GM21576 (cell line): ENCODE measurements around the gene NEAT1.

Source experiments
- ATAC-seq: cut with Tn5 transposase; IDR thresholded peaks from one replicate; pipeline ENCODE4 v1.9.1; 2021; ENCODE audit warnings: mild to moderate bottlenecking, moderate library complexity; ENCODE audit not compliant: unreplicated experiment

Gene NEAT1

DNA sequence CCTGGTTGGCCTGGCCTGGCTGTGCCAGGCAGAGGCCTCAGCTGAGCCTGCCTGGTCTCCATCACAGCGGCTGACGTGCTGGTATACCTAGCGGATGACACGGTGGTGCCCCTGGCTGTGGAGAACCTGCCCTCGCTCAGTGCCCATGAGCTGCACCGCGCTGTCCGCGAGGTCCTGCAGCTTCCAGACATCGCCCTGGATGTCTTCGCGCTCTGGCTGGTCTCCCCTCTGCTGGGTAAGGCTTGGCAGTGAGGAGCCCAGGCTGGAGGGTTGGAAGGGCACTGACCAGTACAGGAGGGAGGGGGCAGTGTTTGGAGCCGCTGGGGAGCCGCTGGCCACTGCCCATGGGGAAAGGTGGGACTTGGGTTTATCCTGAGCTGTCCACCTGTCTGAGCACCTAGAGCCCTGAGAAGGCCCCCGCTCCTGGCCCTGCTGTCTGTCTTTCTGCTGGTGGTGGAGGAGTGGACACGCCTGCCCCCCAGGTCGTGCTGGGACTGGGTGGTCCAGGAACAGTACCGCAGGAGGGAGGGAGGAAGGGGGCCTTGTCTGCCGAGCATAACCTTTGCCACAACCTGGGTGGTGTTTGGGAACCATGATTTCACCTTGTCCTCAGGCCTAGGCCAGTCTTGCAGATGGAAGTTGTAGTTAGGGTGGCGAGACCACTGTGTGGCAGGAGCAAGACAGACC lies 33.2 kb upstream of the NEAT1 start:
- no peak for ATAC-seq

DNA sequence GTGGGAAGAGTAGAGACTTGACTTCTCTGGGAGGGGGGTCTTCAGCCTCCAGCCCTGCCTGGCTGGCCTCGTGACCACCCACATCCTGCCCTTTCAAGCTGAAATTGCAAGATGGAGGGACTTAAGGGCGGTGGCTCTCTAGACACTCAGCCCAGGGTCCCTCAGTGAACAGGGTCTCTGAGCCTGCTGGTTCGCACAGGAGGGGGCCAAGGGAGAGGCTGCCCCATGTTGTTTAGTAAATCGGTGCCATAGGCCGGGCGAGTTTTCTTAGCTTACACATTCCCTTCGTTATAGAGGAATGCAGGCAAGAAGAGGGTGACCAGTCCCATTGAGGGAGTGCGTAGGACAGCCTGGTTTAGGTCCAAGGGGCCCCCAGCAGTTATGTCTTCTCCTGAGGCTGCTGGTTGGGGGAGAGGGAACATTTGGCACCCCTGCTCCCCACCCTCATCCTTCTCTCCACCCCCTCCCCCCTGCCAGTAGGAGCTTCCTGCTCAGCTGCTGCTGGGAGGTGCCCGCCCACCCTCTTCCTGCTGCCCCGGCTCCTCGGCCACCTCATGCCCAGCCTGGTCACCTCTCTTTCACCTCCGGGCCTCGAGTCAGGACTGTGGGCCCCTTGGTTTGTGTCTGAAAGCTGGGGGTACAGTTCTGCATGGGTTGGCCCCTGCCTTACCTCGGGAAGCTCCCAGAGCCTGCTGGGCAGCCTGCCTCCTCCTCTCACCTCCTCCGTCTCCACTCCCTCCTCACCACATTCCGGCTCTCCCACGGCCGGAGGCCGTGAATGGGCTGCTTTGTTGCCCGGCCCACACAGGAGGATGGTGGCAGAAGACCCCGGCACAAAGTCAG lies 32.3 kb upstream of the NEAT1 start:
- no peak for ATAC-seq

DNA sequence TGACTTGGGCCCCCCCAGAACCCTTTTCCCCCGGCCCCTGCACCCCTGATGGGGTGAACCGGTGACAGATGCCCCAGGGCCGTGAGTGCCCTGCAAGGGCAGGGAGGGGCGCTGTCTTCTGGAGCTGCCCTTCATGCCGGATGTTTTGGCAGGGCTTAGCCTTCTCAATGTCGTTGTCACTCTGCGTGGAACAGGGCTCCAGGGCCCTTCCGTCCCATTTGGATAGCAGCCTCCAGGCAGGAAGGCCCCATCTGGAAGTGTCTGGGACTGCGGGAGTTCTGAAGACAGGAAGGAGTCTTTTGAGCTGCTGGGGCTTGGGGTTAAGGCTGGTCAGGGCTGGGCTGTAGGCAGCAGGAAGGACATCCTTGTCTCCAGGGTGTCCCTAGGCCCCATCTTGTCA lies 31.6 kb upstream of the NEAT1 start:
- ATAC-seq: no peak

DNA sequence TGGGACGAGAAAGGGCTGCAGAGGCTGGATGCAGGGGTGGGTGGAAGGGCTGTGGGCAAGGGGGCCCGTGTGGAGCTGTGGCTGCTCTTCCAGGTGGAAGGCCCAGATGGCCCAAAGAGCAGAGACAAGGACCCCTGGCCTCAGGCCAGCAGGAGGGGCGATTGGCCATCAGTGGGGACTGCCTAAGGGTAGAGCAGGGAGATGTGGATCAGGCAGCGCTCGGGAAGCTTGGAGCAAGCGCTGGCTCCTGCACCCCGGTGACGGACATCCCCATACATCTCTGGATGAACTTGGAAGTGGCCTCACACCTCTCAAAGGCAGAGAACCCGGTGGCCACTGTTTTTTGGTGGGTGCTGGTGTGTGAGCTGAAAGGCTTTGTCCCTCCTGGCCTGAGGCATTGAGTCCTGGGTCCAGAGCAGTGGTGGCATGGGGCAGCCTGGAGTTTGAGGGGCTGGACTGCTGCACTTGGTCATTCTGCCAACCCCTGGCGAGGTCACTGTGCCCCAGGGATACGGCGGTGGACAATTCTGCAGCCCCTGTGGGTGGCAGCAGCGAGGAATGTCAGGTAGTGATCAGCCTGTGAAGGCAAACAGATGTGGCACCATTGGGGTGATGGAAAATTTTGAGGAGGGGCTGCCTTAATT lies 30.3 kb upstream of the NEAT1 start:
- no peak for ATAC-seq

DNA sequence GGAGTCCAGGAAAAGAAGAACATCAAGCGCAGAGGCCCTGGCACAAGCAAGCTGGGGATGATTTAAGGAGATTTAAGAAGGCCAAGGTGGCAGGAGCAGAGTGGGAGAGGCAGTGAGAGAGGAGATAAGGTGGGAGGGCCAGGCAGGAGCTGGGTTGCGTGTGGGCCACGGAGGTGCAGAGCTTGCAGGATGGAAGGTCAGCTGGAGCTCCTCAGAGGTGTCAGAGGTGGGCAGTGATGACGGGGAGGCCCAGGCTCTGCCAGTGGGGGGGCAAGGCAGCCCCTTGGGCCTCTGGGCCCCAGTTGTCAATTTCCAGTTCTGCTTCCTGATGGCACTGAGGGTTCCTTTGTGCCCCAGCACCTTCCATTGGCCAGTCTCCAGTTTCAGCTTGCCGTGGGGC lies 29.7 kb upstream of the NEAT1 start:
- no peak for ATAC-seq

DNA sequence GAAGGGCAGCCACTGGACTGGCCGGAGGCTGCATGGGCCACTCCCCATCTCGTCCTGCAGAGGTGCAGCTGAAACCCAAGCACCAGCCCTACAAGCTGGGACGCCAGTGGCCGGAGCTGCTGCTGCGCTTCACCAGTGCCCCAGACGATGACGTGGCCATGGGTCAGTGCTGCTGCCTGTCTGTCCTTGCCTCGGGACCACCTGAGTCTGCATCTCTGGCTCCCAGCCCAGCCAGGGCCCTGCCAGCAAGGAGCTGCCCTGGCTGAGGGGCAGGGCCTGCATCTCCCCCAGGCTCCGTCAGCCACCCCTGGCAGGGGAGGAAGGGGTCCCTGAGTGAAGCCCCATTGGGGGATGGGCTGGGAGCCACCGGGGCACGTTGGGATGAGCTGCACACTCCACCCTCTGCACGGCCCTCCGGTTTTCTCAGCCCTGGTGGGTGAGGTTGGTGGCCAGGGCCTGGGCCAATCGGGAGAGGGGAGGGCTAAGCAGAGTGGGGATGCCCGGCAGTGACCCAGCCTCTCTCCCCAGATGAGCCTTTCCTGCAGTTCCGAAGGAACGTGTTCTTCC lies 29.0 kb upstream of the NEAT1 start:
- no peak for ATAC-seq

DNA sequence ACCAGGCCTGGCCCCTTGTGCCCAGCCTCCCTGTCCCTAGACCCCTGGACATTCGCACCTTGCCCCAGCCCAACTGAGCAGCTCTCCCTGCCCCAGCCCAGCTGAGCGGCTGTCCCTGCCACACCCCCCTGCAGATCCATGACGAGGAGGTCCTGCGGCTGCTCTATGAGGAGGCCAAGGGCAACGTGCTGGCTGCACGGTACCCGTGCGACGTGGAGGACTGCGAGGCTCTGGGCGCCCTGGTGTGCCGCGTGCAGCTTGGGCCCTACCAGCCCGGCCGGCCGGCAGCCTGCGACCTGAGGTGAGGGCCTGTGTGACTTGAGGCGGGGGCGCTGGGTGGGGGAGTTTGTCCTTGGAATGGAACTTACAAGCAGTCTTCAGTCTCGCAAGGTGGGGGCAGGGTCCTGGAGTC lies 28.5 kb upstream of the NEAT1 start:
- ATAC-seq: no peak

DNA sequence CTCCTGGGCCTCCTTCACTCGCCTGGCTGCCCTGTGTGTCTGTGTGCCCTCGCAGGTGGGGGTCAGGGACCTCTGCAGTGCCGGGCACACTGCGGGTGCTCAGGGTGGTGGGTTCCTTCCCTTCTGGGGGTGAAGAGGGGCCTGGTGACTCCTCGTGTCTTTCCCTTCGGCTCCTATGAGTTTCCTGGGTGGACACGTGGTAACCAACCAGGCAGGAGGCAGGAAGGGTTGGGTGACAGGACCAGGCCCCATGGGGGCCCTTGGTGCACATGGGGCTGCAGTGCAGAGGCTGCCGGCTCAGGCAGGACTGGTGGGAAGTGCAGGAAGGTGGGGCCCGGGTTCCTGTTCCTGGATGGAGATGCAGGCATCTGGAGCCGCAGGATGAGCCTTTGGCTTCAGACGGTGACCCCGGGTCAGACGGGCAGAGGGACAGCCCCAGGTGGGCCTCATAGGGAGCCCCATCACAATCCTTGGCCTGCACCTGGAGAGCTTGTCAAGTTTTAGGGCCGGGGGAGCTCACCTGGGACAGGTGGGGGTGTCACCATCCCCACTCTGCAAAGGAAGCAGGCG lies 26.6 kb upstream of the NEAT1 start:
- ATAC-seq: no peak

DNA sequence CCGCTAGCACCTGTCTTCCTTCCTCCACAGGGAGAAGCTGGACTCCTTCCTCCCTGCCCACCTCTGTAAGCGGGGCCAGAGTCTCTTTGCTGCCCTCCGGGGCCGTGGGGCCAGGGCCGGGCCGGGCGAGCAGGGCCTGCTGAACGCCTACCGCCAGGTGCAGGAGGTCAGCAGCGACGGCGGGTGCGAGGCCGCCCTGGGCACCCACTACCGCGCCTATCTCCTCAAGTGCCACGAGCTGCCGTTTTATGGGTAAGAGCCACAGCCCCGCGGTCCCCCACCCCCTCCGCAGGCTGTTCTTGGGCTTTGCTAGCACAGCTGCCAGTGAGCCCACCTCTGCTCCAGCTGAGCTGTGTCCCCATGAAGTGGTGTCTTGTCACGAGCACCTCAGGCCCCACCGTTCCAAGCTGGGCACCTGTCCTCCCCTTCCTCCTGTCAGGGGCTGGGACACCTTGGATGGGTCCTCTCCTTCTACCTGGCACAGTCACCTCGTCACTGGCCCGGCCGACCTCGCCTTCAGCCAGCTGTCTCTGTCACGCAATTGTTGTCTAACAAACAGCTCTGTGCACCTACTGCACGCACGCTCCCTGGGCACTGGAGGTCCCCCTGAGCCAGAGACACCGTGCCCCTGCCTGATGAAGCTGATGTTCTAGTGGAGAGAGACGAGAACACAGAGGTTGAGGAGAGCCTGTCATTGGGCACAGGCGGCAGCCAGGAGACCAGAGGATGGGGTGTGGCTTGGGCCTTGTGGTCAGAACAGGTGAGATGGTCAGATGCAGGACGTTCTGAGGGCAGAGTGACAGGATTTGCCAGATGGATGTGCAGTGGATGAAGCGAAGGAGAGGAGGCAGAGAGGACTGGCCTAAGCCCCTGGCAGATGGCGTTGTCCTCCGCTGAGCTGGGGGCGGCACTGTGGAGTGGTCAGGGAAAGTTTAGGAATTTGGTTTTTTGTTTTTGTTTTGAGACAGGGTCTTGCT lies 25.5 kb upstream of the NEAT1 start:
- no peak for ATAC-seq

DNA sequence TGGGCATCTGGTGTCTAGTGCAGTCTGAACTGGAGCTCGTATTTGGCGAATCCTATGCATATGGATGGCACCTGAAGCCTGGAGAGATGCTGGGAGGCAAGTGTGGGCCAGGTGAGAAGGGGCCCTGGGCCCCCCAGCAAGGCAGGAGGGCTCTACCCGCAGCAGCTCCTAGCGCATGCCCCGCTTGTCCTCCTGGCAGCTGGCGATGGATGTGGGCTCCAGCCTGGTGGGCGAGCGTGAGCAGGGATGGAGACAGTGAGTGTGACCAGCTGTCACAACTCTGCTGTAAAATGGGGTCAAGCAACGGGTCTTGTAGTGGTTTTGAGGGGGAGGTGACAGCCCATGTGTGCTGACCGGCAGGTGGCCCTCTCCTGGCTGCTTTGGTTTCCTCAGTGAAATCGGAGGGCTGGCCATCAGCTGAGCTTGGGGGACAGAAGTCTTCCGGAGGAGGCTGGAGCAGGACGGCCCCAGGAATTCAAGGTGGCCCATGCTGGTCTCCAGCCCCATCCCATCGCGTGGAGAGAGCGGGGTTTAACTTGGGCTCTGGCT lies 24.2 kb upstream of the NEAT1 start:
- ATAC-seq: no peak

DNA sequence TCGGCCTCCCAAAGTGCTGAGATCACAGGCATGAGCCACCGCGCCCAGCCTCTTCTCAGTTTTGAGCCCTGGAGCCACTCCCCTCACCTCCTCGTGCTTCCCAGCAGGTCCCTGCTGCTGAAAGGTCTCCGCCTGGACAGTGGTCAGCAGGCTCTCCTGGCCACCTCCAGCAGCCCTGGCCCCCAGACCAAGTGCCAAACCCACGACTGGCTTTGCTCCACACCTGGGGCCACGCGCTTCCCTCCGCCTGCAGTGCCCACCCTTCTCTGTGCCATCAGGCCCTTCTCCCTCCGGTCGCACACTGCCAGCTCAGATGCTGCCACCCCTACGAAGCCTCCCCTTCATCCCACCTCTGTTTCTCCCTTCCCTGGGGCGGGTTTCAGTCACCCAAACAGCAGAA lies 23.3 kb upstream of the NEAT1 start:
- ATAC-seq: no peak

DNA sequence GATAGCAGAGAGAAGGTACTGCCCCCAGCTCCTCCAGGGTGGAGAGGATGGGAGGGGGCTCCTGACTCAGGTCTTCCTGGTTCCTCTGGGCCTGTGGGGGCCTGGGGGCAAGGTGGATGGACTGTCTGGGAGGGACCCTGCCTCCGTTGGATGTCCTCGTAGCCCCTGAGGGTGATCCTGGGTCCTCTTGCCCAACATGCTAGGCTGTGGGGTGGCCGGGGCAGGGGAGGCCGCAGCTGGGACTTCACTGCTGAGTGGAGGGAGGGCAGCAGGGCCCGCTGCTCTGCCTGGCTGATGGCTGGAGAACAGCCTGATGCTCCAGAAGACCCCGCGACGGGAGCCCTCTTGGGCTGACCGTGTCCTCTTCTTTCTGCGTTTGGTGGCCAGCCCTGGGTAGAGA lies 22.8 kb upstream of the NEAT1 start:
- ATAC-seq: no peak

DNA sequence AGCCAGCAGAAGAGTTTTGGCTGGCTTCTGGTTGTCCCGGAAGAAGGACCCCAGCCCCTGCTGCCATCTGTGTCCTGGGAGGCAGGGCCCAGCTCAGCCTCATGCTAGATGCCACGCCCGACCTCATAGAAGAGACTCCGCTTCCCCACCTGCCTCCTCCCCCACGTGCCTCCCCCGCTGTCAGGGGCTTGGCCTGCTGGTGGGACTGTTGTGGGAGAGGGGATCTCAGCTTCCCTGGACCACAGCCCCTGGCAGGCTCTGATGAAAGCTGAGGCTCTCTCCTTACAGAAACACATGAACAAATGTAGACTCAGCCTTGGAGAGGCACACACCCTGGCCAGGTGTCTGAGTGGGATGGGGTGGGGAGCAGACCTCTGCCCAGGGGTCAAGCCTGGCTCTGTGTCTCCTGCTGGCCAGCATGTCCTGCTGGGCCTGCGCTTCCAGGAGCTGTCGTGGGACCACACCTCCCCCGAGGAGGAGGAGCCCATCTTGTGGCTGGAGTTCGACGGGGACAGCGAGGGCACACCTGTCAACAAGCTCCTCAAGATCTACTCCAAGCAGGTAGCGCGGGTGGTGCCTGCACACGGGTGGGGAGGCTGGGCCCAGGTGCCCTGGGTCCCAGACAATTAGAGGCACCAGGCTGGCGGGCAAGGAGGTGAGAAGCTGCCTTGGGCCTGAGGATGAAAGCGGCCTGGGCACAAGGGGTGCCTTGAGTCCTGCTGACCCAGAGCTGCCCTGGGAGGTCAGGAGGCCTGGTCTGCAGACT lies 22.1 kb upstream of the NEAT1 start:
- no peak for ATAC-seq

DNA sequence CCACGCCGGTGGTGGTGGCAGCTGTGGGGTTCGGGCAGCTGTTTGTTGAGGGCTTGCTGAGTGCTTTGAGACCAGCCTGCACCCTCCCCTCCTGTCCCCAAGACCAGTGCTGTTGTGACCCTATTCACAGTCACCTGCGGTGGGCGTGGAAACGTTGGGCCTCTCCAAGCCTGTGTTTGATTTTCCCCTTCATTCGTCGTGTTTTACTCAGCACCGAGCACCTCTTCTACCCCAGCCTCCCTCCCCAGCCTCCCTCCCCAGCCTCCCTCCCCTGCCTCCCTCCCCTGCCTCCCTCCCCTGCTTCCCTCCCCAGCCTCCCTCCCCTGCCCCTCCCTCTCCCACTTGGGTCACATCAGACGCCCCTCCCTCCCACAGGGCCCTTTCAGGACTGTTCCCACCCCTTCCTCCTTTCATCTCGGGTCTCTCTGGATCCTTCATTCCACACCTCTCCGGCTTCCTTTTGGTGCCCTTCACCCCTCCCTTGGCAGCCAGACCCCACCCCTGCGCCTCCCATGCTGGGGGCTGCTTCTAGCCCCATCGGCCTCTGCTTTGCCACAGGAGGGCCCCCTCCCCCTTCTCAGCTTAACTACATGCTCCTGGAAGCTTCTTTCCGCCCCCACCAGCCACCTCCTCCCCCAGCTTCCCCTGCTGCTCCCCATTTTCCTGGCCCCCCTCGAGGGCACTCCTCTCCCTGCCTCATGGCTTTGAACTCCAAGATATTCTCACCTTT lies 21.4 kb upstream of the NEAT1 start:
- ATAC-seq: no peak

DNA sequence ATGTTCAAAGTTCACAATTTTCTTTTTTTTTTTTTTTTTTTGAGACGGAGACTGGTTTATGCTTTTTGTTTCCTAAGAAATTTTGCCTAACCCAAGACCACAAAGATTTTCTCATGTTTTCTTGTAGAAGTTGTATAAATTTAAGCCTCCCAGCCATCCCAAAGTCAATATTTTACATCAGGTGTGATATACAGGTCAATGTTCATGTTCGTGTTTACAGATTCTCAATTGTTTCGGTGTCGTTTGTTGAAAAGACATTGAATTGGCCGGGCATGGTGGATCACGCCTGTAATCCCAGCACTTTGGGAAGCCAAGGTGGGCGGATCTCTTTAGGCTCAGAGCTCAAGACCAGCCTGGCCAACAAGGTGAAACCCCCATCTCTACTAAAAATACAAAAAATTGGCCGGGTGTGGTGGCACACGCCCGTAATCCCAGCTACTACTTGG lies 20.8 kb upstream of the NEAT1 start:
- no peak for ATAC-seq

DNA sequence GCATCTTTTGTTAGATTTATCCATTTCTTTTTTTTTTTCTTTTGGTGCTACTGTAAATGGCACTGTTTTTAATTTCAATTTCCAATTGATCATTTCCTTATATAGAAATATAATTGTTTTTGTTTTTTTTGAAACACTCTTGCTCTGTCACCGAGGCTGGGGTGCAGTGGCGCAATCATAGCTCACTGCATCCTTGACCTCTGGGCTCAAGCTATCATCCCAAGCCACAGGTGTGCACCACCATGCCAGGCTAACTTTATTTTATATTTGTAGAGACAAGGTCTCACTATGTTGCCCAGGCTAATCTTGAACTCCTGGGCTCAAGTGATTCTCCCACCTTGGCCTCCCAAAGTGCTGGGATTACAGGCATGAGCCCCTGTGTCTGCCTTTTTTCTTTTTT lies 19.8 kb upstream of the NEAT1 start:
- no peak for ATAC-seq

DNA sequence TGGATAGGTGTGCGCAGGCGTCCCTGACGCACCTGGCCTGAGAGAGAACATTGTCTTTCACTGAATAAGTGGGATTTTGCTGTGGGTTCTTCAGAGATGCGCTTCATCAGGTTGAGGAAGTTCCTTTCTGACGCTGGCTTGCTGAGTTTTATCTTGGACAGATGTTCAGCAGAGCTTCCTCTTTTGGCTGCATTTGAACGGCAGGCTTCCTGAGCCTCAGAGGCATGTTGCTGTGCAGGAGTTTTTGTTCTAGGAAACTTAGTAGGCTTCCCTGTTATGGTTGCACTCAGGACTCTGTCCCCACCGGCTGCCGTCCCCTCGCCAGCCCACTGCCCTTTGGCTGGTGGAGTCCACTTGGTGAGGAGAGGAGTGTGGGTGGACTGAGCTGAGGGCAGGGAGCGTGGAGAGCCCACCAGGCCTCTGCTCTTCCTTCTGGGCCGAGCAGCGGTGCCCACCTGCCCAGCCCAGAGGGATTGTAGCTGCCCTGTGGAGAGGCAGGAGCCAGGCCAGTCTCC lies 18.9 kb upstream of the NEAT1 start:
- ATAC-seq: no peak

DNA sequence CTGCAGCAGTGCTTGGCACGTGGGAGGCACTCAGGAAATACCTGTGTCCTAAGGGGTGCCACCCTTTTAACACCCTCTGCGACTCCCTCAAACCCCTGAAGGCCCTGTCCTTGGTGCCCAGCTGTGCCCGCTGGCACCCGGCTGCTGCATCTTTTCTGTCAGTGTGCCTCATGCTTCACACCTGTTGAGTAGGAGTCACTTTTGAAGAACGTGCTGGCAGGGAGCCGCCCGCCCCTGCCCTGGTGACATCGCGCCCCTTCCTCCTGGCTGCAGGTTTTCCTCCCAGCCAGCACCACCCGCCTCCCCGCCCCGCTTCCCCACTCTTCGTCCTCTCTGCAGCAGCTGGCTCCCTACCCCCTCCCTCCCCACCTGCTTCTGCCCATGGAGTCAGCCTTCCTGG lies 18.4 kb upstream of the NEAT1 start:
- ATAC-seq: no peak
